ENCODE data around the gene ZFHX3. TPM values are rescaled to one million over a fixed set of nuclear protein-coding genes. Genes with fewer than 3 reads are reported as not detected.

ZFHX3 gene
- polyA plus RNA-seq, 1 donor from 2014 or later = 26.4 TPM

DNA sequence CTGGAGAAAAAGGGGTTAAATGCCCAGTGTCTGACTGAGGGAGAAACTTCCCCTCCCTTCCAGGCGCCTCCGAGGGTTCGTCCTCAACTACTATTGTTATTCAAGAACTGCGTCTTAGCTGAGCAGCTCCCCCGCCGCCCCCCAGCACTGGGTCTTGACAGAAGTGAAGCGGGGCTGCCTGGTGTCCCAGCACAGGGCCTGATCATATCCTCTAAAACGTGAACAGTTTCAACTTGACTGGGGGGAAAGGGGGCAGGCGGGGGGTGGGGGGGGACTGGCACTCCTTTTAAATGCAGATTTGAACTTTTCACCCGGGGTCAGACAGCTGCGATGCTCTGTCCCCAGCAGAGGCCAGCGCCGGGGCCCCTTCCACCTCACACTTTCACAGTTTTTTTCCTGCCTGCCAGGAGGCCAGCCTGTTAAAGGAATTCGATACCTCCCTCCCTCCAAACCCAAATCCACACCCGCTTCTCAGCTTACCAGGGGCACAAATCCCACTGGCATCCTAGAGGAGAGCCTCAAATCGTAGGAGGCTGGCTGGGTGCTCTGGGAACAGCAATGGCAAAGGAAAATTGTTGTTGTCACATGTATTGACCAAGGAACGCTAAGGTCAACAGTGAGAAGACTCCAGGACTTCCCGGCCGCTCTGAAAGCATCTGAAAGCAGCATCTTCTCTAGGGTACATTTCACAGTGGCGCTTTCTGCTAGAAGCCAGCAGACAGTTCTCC lies 14.5 kb downstream of the ZFHX3 start:
- H3K4me2 ChIP-seq (ENCODE audit: low read length) = peak overlapping the region; percentile 38
- H3K9me2 ChIP-seq (ENCODE audit: insufficient read depth, low read length) = no peaks in the 10 kb centered on the region
- peak overlapping the region; percentile 45 for H3K27ac ChIP-seq (ENCODE audit: low read length)
- TF ChIP-seq EP300 (conservative IDR thresholded peaks at IDR 0.05; ENCODE audit: poor library complexity, severe bottlenecking) (no peak), EZH2 (IDR thresholded peaks at IDR 0.05; ENCODE audit: borderline replicate concordance, insufficient read depth, low read length, poor library complexity, severe bottlenecking) (no peak), REST (IDR thresholded peaks at IDR 0.05; ENCODE audit: borderline replicate concordance) (no peak), RAD21 (conservative IDR thresholded peaks at IDR 0.05) (no peak), POLR2AphosphoS5 (IDR thresholded peaks at IDR 0.05) (no peak)
- TF ChIP-seq, protein P1, sequence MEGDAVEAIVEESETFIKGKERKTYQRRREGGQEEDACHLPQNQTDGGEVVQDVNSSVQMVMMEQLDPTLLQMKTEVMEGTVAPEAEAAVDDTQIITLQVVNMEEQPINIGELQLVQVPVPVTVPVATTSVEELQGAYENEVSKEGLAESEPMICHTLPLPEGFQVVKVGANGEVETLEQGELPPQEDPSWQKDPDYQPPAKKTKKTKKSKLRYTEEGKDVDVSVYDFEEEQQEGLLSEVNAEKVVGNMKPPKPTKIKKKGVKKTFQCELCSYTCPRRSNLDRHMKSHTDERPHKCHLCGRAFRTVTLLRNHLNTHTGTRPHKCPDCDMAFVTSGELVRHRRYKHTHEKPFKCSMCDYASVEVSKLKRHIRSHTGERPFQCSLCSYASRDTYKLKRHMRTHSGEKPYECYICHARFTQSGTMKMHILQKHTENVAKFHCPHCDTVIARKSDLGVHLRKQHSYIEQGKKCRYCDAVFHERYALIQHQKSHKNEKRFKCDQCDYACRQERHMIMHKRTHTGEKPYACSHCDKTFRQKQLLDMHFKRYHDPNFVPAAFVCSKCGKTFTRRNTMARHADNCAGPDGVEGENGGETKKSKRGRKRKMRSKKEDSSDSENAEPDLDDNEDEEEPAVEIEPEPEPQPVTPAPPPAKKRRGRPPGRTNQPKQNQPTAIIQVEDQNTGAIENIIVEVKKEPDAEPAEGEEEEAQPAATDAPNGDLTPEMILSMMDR (IDR thresholded peaks at IDR 0.05; ENCODE audit: poor library complexity, severe bottlenecking) = no peak
- H3K4me3 ChIP-seq (ENCODE audit: low read length) = peak overlapping the region; percentile 58
- H3K9ac ChIP-seq (ENCODE audit: low read length) = peak overlapping the region; percentile 45
- H4K20me1 ChIP-seq (ENCODE audit: insufficient read depth) = peaks cover 90% of the 10 kb centered on the region
- no peak overlapping the region for H2AFZ ChIP-seq (ENCODE audit: low read depth, low read length)
- H3F3A ChIP-seq (ENCODE audit: insufficient read depth, low read length, poor library complexity, severe bottlenecking) = peaks cover 9% of the 10 kb centered on the region
- H3K36me3 ChIP-seq (ENCODE audit: insufficient read depth, low read length) = peaks cover 7% of the 10 kb centered on the region
- no peaks in the 10 kb centered on the region for H3K27me3 ChIP-seq (ENCODE audit: insufficient read depth, low read depth, low read length)
- H3K79me2 ChIP-seq (replicated peaks; ENCODE audit: insufficient read depth, low read length) = peaks cover 98% of the 10 kb centered on the region
- H3K9me3 ChIP-seq (ENCODE audit: low read length) = no peaks in the 10 kb centered on the region

GRCh38 chr16:73032541-73033270 lies 15.2 kb downstream of the ZFHX3 start:
- peaks cover 98% of the 10 kb centered on the region for H3K79me2 ChIP-seq (replicated peaks; ENCODE audit: insufficient read depth, low read length)
- no peaks in the 10 kb centered on the region for H3K9me2 ChIP-seq (ENCODE audit: insufficient read depth, low read length)
- no peaks in the 10 kb centered on the region for H3K27me3 ChIP-seq (ENCODE audit: insufficient read depth, low read depth, low read length)
- TF ChIP-seq POLR2AphosphoS5 (IDR thresholded peaks at IDR 0.05) (no peak), MXI1 (conservative IDR thresholded peaks at IDR 0.05; ENCODE audit: poor library complexity, severe bottlenecking) (peak; percentile 6), TAF1 (IDR thresholded peaks at IDR 0.05; ENCODE audit: low read depth) (no peak), EP300 (conservative IDR thresholded peaks at IDR 0.05; ENCODE audit: poor library complexity, severe bottlenecking) (no peak), SMC3 (conservative IDR thresholded peaks at IDR 0.05; ENCODE audit: poor library complexity) (no peak), REST (IDR thresholded peaks at IDR 0.05; ENCODE audit: borderline replicate concordance) (no peak)
- TF ChIP-seq, protein P1 (IDR thresholded peaks at IDR 0.05; ENCODE audit: poor library complexity, severe bottlenecking) = no peak
- H3K36me3 ChIP-seq (ENCODE audit: insufficient read depth, low read length) = peaks cover 7% of the 10 kb centered on the region
- peaks cover 9% of the 10 kb centered on the region for H3F3A ChIP-seq (ENCODE audit: insufficient read depth, low read length, poor library complexity, severe bottlenecking)
- H3K27ac ChIP-seq (ENCODE audit: low read length) = peak overlapping the region; percentile 45
- H3K4me3 ChIP-seq (ENCODE audit: low read length) = peak overlapping the region; percentile 58
- peak overlapping the region; percentile 38 for H3K4me2 ChIP-seq (ENCODE audit: low read length)
- peaks cover 93% of the 10 kb centered on the region for H4K20me1 ChIP-seq (ENCODE audit: insufficient read depth)
- no peaks in the 10 kb centered on the region for H3K9me3 ChIP-seq (ENCODE audit: low read length)
- H2AFZ ChIP-seq (ENCODE audit: low read depth, low read length) = no peak overlapping the region
- peak overlapping the region; percentile 40 for H3K9ac ChIP-seq (ENCODE audit: low read length)

Data from neural cell (in vitro differentiated cells).